Measurements from ENCODE around the gene EML4.

DNA sequence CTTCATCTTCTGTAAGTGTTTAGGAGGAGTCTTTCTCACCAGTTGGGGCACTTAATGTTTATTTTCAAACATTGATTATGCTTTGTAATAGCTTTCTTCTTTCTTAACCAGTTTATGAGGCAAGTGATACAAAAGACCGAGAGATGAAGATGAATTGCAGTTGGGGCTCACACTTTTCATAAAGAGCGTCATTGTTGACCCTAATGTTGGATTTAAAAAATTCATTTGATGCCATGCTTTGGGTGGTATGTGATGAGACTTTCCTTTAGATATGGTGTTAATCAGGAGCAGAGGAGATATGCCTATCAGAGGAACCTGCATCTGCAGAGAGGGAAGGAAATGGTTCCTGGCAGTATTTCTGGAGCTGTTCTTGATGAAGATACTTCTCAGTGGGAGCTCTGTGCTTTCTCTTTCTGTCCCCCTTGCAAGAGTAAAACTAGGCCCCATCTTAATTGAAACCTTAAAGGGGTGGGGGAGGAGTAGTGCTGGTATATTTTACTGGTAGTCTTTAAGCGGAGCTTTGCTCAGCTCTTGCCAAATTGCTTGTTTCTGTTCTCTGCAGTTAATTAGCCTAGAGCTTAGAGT lies 2.3 kb downstream of the EML4 start:
- TF ChIP-seq, protein P1, sequence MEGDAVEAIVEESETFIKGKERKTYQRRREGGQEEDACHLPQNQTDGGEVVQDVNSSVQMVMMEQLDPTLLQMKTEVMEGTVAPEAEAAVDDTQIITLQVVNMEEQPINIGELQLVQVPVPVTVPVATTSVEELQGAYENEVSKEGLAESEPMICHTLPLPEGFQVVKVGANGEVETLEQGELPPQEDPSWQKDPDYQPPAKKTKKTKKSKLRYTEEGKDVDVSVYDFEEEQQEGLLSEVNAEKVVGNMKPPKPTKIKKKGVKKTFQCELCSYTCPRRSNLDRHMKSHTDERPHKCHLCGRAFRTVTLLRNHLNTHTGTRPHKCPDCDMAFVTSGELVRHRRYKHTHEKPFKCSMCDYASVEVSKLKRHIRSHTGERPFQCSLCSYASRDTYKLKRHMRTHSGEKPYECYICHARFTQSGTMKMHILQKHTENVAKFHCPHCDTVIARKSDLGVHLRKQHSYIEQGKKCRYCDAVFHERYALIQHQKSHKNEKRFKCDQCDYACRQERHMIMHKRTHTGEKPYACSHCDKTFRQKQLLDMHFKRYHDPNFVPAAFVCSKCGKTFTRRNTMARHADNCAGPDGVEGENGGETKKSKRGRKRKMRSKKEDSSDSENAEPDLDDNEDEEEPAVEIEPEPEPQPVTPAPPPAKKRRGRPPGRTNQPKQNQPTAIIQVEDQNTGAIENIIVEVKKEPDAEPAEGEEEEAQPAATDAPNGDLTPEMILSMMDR (IDR thresholded peaks at IDR 0.05; ENCODE audit: insufficient read depth, low read length) = no peak
- TF ChIP-seq POLR2AphosphoS5 (IDR thresholded peaks at IDR 0.05; ENCODE audit: low read depth) = no peak
